COLO668 (cell line): Measurements from ENCODE around the gene RGS19.
"Not testable (repeated sequence)": the region's sequence is repeated elsewhere in the genome, so short reads cannot be mapped to it uniquely, and the experiment has no call there.

Experiments used
- DNase-seq: peaks from one replicate; lab custom pipeline; 2025; ENCODE audit not compliant: unreplicated experiment; lab: John Stamatoyannopoulos, UW

RGS19 gene

GRCh38 chr20:64095455-64095854 is 16.1 kb upstream of the RGS19 start:
- no peak for DNase-seq

- peak; percentile 22 for DNase-seq
Observed at GRCh38 chr20:64093013-64093503, 13.7 kb upstream of the RGS19 start.

- DNase-seq = no peak
Observed at GRCh38 chr20:64092258-64093012, 13.1 kb upstream of the RGS19 start.

GRCh38 chr20:64091770-64092169 is 12.5 kb upstream of the RGS19 start:
- no peak for DNase-seq

- no peak for DNase-seq
Observed at GRCh38 chr20:64091340-64091739, 12.0 kb upstream of the RGS19 start.

GRCh38 chr20:64090165-64090564 is 10.8 kb upstream of the RGS19 start:
- DNase-seq = peak; percentile 30

GRCh38 chr20:64088586-64088985 is 9.3 kb upstream of the RGS19 start:
- DNase-seq = not testable (repeated sequence)

- DNase-seq = not testable (repeated sequence)
Observed at GRCh38 chr20:64087226-64087825, 8.0 kb upstream of the RGS19 start.

GRCh38 chr20:64086801-64087200 is 7.5 kb upstream of the RGS19 start:
- DNase-seq = no peak

GRCh38 chr20:64084685-64085152 is 5.4 kb upstream of the RGS19 start:
- DNase-seq = no peak

GRCh38 chr20:64083804-64084684 is 4.7 kb upstream of the RGS19 start, which contains the start of gene LKAAEAR1:
Gene LKAAEAR1 (minus strand): TSS chr20:64084398. CDS start chr20:64084219, 179 bp downstream.
- no peak for DNase-seq

- peak; percentile 79 for DNase-seq
Observed at GRCh38 chr20:64083378-64083803, 4.1 kb upstream of the RGS19 start.

- DNase-seq = no peak
Observed at GRCh38 chr20:64082820-64083377, 3.6 kb upstream of the RGS19 start.

GRCh38 chr20:64082126-64082731 is 2.9 kb upstream of the RGS19 start:
- no peak for DNase-seq

GRCh38 chr20:64081624-64081964 is 2.3 kb upstream of the RGS19 start:
- no peak for DNase-seq

GRCh38 chr20:64080813-64081623 is 1.7 kb upstream of the RGS19 start:
- DNase-seq = no peak

- no peak for DNase-seq
Observed at GRCh38 chr20:64080013-64080812, 895 bp upstream of the RGS19 start, which contains the start of gene OPRL1. Gene OPRL1 (plus strand): TSS chr20:64080082. CDS start chr20:64092721, 12,639 bp downstream.

GRCh38 chr20:64078934-64079272 is 415 bp downstream of the RGS19 start:
- no peak for DNase-seq
